Measurements from ENCODE around the gene TCF7.

DNA sequence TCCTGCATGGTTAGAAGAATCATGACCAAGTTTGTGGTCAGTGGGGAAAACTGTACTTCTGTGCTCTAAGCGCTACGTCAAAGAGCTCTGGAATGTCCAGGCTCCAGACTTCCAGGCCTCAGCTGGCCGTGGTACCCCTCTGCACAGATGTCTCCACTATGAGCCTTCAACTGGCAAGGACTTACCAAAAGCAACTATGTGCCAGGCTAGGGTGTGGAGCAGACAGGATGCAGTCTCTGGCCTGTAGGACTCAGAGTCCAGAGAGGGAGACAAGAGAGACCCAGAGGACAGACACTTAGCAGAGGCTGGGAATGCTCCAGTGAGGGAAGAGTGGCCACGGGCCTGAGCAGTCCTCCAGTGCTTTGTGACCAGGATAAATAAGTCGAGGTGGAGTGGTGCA, 31.0 kb upstream of the TCF7 start:
- TF ChIP-seq, protein P1, sequence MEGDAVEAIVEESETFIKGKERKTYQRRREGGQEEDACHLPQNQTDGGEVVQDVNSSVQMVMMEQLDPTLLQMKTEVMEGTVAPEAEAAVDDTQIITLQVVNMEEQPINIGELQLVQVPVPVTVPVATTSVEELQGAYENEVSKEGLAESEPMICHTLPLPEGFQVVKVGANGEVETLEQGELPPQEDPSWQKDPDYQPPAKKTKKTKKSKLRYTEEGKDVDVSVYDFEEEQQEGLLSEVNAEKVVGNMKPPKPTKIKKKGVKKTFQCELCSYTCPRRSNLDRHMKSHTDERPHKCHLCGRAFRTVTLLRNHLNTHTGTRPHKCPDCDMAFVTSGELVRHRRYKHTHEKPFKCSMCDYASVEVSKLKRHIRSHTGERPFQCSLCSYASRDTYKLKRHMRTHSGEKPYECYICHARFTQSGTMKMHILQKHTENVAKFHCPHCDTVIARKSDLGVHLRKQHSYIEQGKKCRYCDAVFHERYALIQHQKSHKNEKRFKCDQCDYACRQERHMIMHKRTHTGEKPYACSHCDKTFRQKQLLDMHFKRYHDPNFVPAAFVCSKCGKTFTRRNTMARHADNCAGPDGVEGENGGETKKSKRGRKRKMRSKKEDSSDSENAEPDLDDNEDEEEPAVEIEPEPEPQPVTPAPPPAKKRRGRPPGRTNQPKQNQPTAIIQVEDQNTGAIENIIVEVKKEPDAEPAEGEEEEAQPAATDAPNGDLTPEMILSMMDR (IDR thresholded peaks at IDR 0.05; ENCODE audit: insufficient read depth, low read length, poor library complexity, severe bottlenecking) = no peak
- TF ChIP-seq EZH2phosphoT487 (conservative IDR thresholded peaks at IDR 0.05; ENCODE audit: low read length) = no peak

Data from SU-DHL-6 (cell line).